Measurements from ENCODE around the gene CSNK1A1L.

DNA sequence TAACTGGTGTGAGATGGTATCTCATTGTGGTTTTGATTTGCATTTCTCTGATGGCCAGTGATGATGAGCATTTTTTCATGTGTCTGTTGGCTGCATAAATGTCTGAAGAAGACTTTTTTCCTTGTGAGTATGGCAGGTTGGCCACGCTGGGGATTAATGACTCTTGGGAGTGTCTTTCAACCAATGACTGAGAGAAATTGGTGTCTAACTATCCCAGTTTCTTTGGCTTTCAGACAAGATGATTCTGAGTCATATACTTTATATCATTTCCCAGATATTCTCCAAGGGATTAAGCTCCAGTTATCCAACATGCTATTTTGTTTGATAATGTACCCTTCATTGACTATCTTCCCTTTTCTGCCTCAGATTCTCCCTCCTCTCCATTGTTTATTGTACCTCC, 35.5 kb upstream of the CSNK1A1L start:
- no peak for TF ChIP-seq EZH2 (IDR thresholded peaks at IDR 0.05; ENCODE audit: borderline replicate concordance, insufficient read depth, low read depth, low read length, poor library complexity, severe bottlenecking)
- no peak for TF ChIP-seq CTCF (IDR thresholded peaks at IDR 0.05)

Measured in B cell (primary cell).